Brain microvascular endothelial cell (primary cell): Measurements from ENCODE around the gene WDR37.
"Not testable (repeated sequence)": the region's sequence is repeated elsewhere in the genome, so short reads cannot be mapped to it uniquely, and the experiment has no call there.

Experiments
- DNase-seq: peaks from one replicate; pipeline ENCODE4 v3.0.0-alpha.2; 2020
- H3K27ac ChIP-seq: fragments of 250-450 bp; sonication (Bioruptor Pico); 2 replicates; pipeline ENCODE4 v1.5.1; 2020; ENCODE audit warnings: mild to moderate bottlenecking, moderate library complexity
- H3K27me3 ChIP-seq: fragments of 250-450 bp; sonication (Bioruptor Pico); replicated peaks from 2 replicates; pipeline ENCODE4 v1.5.1; 2020; ENCODE audit warnings: mild to moderate bottlenecking
- H3K36me3 ChIP-seq: fragments of 250-450 bp; sonication (Bioruptor Pico); replicated peaks from 2 replicates; pipeline ENCODE4 v1.5.1; 2020; ENCODE audit warnings: mild to moderate bottlenecking
- H3K4me3 ChIP-seq: 2 replicates; pipeline ENCODE4 v1.5.1; 2011; ENCODE audit warnings: low read depth, mild to moderate bottlenecking, control low read depth, low read length, moderate library complexity
- CTCF ChIP-seq: IDR thresholded peaks from 2 replicates; pipeline ENCODE4 v1.5.1; 2011; ENCODE audit warnings: low read depth, mild to moderate bottlenecking, moderate library complexity, low read length, control low read depth, inconsistent platforms; ENCODE audit errors: missing control alignments
- in situ Hi-C: cut with HindIII; loops from 2 replicates; pipeline ENCODE4 v1.10.0; 2017; ENCODE audit warnings: low sequenced_read_pairs, low pct_ligation_motif_present

WDR37 gene

GRCh38 chr10:1064964-1065247, 8.7 kb downstream of the WDR37 start:
- no peak for DNase-seq
- H3K4me3 ChIP-seq, result no peak overlapping the region
- peaks cover 7% of the 10 kb centered on the region for H3K36me3 ChIP-seq
- TF ChIP-seq CTCF, result no peak
- no peak overlapping the region for H3K27ac ChIP-seq
- in situ Hi-C loops, result no loop called here
- no peaks in the 10 kb centered on the region for H3K27me3 ChIP-seq

DNA sequence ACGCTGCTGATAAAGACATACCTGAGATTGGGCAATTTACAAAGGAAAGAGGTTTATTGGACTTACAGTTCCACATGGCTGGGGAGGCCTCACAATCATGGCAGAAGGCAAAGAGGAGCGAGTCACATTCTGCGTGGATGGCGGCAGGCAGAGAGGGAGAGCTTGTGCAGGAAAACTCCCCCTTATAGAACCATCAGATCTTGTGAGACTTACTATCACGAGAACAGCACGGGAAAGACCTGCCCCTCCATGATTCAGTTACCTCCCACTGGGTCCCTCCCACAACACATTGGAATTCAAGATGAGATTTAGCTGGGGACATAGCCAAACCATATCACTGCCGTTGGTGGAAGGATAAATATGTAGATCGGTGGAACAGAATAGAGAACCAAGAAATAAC, 10.5 kb downstream of the WDR37 start:
- H3K27me3 ChIP-seq, DNase-seq, H3K36me3 ChIP-seq, H3K27ac ChIP-seq, H3K4me3 ChIP-seq, in situ Hi-C loops: not testable (repeated sequence)

- Histone ChIP-seq H3K27me3 (no peaks in the 10 kb centered on the region), H3K27ac (no peak overlapping the region), H3K4me3 (no peak overlapping the region), H3K36me3 (peaks cover 10% of the 10 kb centered on the region)
- no peak for DNase-seq
- TF ChIP-seq CTCF, result no peak
- in situ Hi-C loops, result no loop called here
Measured at GRCh38 chr10:1068380-1069361, 12.5 kb downstream of the WDR37 start.

DNA sequence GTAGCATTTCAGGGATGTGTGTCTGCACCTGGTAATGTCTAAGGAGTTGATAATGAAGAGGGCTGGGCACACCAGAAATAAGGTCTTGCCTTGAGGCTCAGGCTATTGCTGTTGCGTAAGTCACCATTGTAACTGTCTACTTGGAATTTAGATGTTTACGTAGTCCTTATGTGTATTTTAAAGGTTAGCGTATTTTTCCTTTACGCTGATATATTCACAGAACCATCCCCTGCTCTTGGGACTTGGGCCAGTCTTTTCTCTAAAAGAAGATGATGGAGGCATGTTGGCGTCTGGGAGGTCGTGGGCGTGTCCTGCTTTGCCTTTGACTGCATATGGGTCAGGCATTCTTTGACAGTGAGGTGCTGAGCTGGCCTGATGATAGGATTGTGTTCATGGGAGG, 14.7 kb downstream of the WDR37 start:
- Histone ChIP-seq H3K36me3 (peaks cover 17% of the 10 kb centered on the region), H3K27me3 (no peaks in the 10 kb centered on the region), H3K27ac (no peak overlapping the region), H3K4me3 (no peak overlapping the region)
- TF ChIP-seq CTCF, result no peak
- in situ Hi-C loops, result no loop called here
- peak; percentile 37 for DNase-seq

DNA sequence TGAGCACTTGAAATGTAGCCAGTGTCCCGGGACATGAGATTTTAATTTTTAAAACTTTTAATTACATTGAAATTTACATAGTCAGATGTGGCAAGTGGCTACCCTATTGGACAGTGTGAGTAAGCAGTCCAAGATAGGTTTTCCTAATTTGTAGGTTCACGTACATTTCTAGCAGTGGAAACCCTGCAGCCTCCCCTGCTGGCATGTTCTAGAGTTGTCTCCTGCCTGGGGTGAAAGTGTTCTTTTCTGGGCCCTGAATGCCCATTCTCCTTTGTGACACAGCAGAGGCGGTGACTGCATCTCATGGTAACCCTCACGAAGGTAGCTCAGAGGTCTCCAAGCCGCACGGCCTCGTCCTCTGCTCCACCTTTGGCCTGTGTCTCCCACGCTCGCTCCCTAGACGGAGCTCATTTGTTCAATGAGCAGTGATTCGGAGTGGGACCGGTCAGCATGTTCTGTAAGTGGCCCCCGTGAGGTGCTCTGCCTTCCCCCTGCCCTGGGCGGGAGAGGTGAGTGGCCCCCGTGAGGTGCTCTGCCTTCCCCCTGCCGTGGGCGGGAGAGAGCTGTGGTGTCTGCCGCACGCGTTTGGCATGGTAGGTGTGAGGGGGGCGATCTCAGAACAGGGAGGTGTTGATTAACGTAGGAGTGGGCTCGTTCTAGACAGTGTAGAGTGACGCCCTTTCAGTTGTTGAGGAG, 18.0 kb downstream of the WDR37 start:
- no peak overlapping the region for H3K27ac ChIP-seq
- peaks cover 25% of the 10 kb centered on the region for H3K36me3 ChIP-seq
- peak; percentile 17 for TF ChIP-seq CTCF
- in situ Hi-C loops, result no loop called here
- H3K27me3 ChIP-seq, result no peaks in the 10 kb centered on the region
- H3K4me3 ChIP-seq, result no peak overlapping the region
- no peak for DNase-seq

DNA sequence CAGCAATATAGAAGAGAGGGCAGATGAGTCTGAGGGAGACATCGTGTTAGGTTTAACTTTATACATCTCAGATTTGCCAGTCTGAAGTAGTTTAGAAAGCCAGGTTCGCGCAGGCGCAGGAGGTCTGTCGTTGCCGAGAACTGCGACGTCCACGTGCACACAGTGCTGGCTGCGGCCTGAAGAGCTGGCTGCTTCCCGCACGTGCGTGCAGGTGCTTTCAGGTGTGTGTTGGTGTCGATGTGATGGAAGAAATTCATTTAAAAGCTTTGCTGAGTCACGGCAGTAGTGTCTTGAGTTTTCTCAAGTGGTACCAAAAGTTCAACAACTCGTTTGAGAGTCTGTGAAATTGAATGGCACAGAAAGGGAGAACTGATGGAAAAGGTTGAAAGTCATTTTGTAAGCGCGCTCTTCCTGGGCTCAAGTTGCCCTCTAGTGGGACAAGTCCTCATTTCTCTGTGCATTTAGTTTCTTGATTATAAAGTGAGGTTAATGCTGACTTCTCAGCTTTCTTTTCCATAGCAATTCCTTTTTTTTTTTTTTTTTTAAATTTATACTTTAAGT, 18.6 kb downstream of the WDR37 start:
- no peak for DNase-seq
- Histone ChIP-seq H3K27ac (no peak overlapping the region), H3K4me3 (no peak overlapping the region), H3K36me3 (peaks cover 29% of the 10 kb centered on the region), H3K27me3 (no peaks in the 10 kb centered on the region)
- peak; percentile 33 for TF ChIP-seq CTCF
- in situ Hi-C loops, result no loop called here
